Activated CD4-positive, alpha-beta T cell treated with anti-CD3 and anti-CD28 coated beads for 36 hours (primary cell): Measurements from ENCODE around the gene ZNF778. TPM values are rescaled to one million over a fixed set of nuclear protein-coding genes. Genes with fewer than 3 reads are reported as not detected.
A peak's percentile ranks its signal among the peaks of the same experiment; 100 is the strongest.

Source experiments
- ATAC-seq: fragments of 200-7000 bp; cut with Tn5 transposase; one replicate; pipeline ENCODE4 v1.10.0; 2021; ENCODE audit warnings: mild to moderate bottlenecking, moderate library complexity
- CTCF ChIA-PET: fragments of 350-600 bp; sonication (Branson Sonifier 250); formaldehyde crosslinking; loops from one replicate; lab custom pipeline; 2021; ENCODE audit warnings: antibody characterized with exemption; lab: Charles Lee
- POLR2A ChIA-PET: fragments of 350-600 bp; sonication (Branson Sonifier 250); formaldehyde crosslinking; loops from one replicate; lab custom pipeline; 2021; ENCODE audit warnings: antibody characterized with exemption, inconsistent platforms; lab: Charles Lee
- DNase-seq: peaks from one replicate; pipeline ENCODE4 v3.0.0-alpha.2; 2020
- H3K27ac Mint-ChIP-seq: one replicate; pipeline ENCODE4 v1.8.0; 2021; ENCODE audit warnings: mixed read lengths
- H3K27me3 Mint-ChIP-seq: one replicate; pipeline ENCODE4 v1.8.0; 2021; ENCODE audit warnings: mixed read lengths
- H3K36me3 Mint-ChIP-seq: one replicate; pipeline ENCODE4 v1.8.0; 2021; ENCODE audit warnings: low read depth, mixed read lengths
- H3K4me1 Mint-ChIP-seq: one replicate; pipeline ENCODE4 v1.8.0; 2021; ENCODE audit warnings: mixed read lengths
- H3K4me3 Mint-ChIP-seq: one replicate; pipeline ENCODE4 v1.8.0; 2021; ENCODE audit warnings: mild to moderate bottlenecking, moderate library complexity, mixed read lengths
- H3K9me3 Mint-ChIP-seq: one replicate; pipeline ENCODE4 v1.8.0; 2021; ENCODE audit warnings: low read depth, mixed read lengths
- intact Hi-C, 2 experiments: fragments of 100-400 bp; cut with DNase I in 1 of 2; cut with micrococcal nuclease in 1 of 2; formaldehyde crosslinking; loops; one replicate each; pipeline versions ENCODE4 v1.14.2 to v1.15.1; 2022 to 2024; cut with DNase I, micrococcal nuclease
- total RNA-seq, 2 experiments: library from RNA; stranded (reverse); gene quantifications; one replicate each; pipeline ENCODE4 v1.2.3, GENCODE V29; 2021

Gene ZNF778
- total RNA-seq = 1 to 10 TPM; 4.7 to 5.0 TPM

DNA sequence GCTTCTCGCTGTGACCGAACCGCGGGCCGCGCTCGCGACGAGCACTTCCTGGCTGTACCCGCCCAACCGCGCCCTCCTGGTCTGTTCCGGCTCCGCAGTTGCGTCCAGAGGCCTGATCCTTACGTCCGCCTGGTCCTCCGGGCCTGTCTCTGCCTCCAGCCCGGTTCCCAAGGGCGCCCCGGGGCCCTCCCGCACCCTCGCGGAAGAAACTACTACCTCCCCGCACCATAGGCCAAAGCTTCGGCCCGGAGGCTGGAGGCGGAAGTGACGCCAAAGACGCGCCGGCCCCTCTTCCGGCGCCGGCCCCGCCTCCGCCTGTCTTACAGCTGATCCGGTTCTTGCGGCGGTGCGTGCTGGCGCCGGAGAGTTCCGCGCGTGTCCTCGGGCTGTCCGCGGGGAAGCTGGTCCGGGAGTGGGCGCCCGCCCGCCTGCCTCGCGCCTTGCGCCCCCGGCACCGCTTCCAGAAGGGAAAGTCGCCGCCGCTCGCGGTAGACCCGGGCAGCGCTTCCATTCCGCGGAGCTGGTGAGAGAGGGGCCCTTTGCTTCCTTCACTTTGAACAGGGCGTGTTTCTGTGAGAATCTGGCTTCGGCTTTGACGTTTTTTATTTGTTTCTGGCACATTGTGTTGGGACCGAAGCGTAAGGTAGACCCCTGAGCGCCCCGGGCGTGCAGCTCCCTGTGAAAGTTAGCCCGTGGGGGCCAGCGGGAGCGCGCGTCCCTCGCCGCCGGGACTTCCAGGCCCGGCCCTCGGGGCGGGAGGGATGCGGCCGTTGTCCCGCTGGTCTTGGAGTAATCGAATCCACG is at the start of gene ZNF778:
TSS of gene ZNF778 (plus strand) at position 316 of the 804 bp plus-strand sequence. CDS start 3,425 bp downstream, outside the sequence.
- intact Hi-C loops = loop anchor here (1.0 to 10.0 kb wide), 14 partner anchors 23 to 643 kb away; partner anchors contain the start of genes CDH15 (in 2 of the 2), CTU2 (in 1 of the 2), RNF166 (in 1 of the 2) and RPL13 (in 1 of the 2)
- Mint-ChIP-seq H3K4me3 (peak within 1 kb of the TSS; percentile 83), H3K27ac (peak within 1 kb of the TSS; percentile 93), H3K4me1 (peaks cover 19% of the 10 kb centered on the region), H3K36me3 (peaks cover 7% of the 10 kb centered on the region), H3K27me3 (no peaks in the 10 kb centered on the region), H3K9me3 (no peaks in the 10 kb centered on the region)
- ATAC-seq (peak; percentile 81), DNase-seq (peak; percentile 89)
- POLR2A ChIA-PET = interaction anchor here (0.5 to 1.6 kb wide), 3 partner anchors 30 to 497 kb away, joined by 3 to 6 read pairs (median 5); no protein-coding TSS in a partner anchor
- CTCF ChIA-PET = interaction anchor here (0.6 to 1.9 kb wide), 7 partner anchors 10 to 470 kb away, joined by 3 to 9 read pairs (median 3); no protein-coding TSS in a partner anchor

- Mint-ChIP-seq H3K27me3 (peaks cover 3% of the 10 kb centered on the region), H3K9me3 (no peaks in the 10 kb centered on the region), H3K36me3 (no peaks in the 10 kb centered on the region), H3K4me3 (no peak overlapping the region), H3K4me1 (peaks cover 7% of the 10 kb centered on the region), H3K27ac (no peak overlapping the region)
- CTCF ChIA-PET = no interaction called here
- DNase-seq (no peak), ATAC-seq (no peak)
- intact Hi-C loops = loop anchor here in 1 of 2 experiments (5.0 to 10.0 kb wide), 2 partner anchors 314 to 431 kb away; partner anchors contain the start of genes GALNS and TRAPPC2L
- POLR2A ChIA-PET = no interaction called here
These were observed 48.9 kb upstream of the ZNF778 start for GRCh38 chr16:89168381-89169189.

- ChIA-PET CTCF (interaction anchor here (1.6 kb wide), 1 partner anchor 23 kb away, joined by 5 read pairs; no protein-coding TSS in a partner anchor), POLR2A (no interaction called here)
- no peaks in the 10 kb centered on the region for H3K9me3 Mint-ChIP-seq
- no peak overlapping the region for H3K4me3 Mint-ChIP-seq
- intact Hi-C loops = loop anchor here in 1 of 2 experiments (2.0 to 10.0 kb wide), 3 partner anchors 47 to 432 kb away; partner anchors contain the start of genes GALNS, TRAPPC2L and ZNF778
- peaks cover 3% of the 10 kb centered on the region for H3K27me3 Mint-ChIP-seq
- ATAC-seq (no peak), DNase-seq (no peak)
- peaks cover 7% of the 10 kb centered on the region for H3K4me1 Mint-ChIP-seq
- H3K27ac Mint-ChIP-seq = no peak overlapping the region
- H3K36me3 Mint-ChIP-seq = no peaks in the 10 kb centered on the region
These were observed 47.7 kb upstream of the ZNF778 start for GRCh38 chr16:89169778-89170177.

DNA sequence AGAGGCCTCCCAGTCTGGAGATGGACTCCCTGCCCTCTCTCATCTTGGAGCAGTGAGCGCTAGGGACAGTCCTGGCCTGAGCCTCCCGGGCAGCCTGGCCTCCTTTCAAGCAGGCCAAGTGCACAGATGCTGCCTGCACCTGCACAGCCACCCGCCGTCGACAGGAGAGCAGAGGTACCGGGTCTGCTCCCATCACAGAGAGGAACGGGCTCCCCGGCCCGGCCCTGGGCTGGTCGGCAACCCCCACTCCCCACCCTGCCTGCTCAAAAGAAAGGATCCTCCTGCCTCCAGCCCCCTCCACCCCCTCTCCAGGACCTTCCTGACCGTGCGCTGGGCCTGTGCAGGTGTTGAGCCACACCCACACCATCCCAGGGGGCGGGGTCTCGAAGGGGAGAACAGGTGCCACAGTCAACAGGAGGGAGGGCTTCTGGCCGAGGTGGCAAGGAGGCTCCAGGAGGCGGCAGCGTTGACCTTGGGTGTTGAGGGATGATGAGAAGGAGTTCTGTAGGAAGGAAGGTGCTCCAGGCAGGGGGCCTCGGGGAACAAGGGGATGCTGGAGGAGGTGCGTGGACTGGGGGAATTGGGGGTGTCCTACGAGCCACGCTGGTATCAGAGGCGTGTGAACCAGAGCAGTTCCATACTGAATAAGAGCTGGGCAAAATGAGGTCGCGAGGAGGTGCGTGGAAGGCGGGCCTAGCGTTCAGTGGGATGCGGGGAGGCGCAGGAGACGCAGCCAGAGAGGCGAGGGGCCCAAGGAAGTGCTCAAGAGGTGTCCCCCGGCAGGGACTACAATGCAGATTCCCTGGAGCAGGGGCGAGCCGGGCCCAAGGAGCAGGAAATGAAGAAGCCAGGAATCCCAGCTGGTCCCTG is 46.9 kb upstream of the ZNF778 start:
- intact Hi-C loops = loop anchor here (1.0 to 2.0 kb wide), 12 partner anchors 22 to 717 kb away; partner anchors contain the start of genes ZNF778 (in 2 of the 2), APRT (in 1 of the 2), MVD (in 1 of the 2) and SNAI3 (in 1 of the 2)
- ATAC-seq (peak; percentile 3), DNase-seq (peak; percentile 60)
- Mint-ChIP-seq H3K4me3 (peak overlapping the region; percentile 43), H3K4me1 (peaks cover 7% of the 10 kb centered on the region), H3K27me3 (peaks cover 3% of the 10 kb centered on the region), H3K27ac (peak overlapping the region; percentile 38), H3K9me3 (no peaks in the 10 kb centered on the region), H3K36me3 (no peaks in the 10 kb centered on the region)
- POLR2A ChIA-PET = interaction anchor here (0.6 to 1.0 kb wide), 2 partner anchors 22 to 145 kb away, joined by 3 to 5 read pairs; no protein-coding TSS in a partner anchor
- CTCF ChIA-PET = interaction anchor here (0.8 to 1.6 kb wide), 6 partner anchors 11 to 433 kb away, joined by 3 to 5 read pairs (median 3); partner anchors contain the start of gene ZNF778

DNA sequence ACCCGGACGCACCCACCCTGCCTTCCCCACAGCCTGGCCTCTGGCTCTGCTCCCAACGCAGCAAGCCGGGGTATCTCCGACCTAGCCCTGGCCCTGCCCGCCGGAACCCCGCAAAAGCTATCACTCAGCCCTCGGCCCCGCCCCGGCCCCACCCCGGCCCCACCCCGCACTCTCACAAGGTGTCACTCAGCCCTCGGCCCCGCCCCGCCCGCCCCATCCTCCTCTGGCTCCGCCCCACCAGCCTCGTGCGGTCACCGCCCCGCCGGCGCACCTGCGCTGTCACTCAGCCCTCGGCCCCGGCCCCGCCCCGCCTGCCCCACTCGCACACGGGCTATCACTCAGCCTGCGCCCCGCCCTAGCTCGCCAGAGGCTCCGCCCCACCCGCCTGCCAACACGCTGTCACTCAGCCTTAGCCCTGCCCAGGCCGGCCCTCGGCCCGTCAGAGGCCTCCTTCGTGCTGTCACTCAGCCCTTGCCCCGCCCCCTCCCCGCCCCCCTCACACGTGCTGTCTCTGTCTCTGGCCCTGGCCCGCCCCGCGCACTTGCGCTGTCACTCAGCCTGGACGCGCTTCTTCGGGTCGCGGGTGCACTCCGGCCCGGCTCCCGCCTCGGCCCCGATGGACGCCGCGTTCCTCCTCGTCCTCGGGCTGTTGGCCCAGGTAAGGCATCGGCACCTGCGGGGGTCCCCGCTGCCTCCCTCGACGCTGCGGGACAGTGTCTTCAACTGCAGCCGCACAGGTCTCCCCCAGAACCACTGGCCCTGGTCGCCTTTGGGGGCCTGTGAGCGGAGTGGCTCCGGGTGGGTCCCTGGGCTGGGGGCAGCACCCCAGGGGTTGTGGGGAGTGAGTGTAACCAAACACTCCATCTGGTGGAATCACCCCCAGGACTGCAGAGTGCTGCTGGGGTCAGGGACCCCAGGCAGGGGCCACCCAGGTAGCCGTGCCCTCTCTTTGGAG is 46.0 kb upstream of the ZNF778 start, which contains the start of gene CDH15:
TSS of gene CDH15 (plus strand) at position 533 of the 955 bp plus-strand sequence. CDS start at position 617, 84 bp downstream.
- intact Hi-C loops = loop anchor here (1.0 to 2.0 kb wide), 12 partner anchors 21 to 718 kb away; partner anchors contain the start of genes ZNF778 (in 2 of the 2), APRT (in 1 of the 2), MVD (in 1 of the 2) and SNAI3 (in 1 of the 2)
- Mint-ChIP-seq H3K27me3 (peaks cover 3% of the 10 kb centered on the region), H3K4me1 (peaks cover 7% of the 10 kb centered on the region), H3K36me3 (no peaks in the 10 kb centered on the region), H3K4me3 (peak within 1 kb of the TSS; percentile 43), H3K27ac (peak within 1 kb of the TSS; percentile 38), H3K9me3 (no peaks in the 10 kb centered on the region)
- CTCF ChIA-PET = interaction anchor here (0.6 to 1.6 kb wide), 7 partner anchors 12 to 434 kb away, joined by 3 to 5 read pairs (median 3); partner anchors contain the start of gene ZNF778
- DNase-seq (peak; percentile 99), ATAC-seq (peak; percentile 97)
- POLR2A ChIA-PET = interaction anchor here (0.6 to 1.0 kb wide), 2 partner anchors 21 to 145 kb away, joined by 3 to 5 read pairs; no protein-coding TSS in a partner anchor

- CTCF ChIA-PET = interaction anchor here (0.7 kb wide), 1 partner anchor 28 kb away, joined by 3 read pairs; no protein-coding TSS in a partner anchor
- ATAC-seq (no peak), DNase-seq (no peak)
- Mint-ChIP-seq H3K36me3 (no peaks in the 10 kb centered on the region), H3K9me3 (no peaks in the 10 kb centered on the region), H3K4me3 (no peak overlapping the region), H3K27ac (no peak overlapping the region), H3K27me3 (peaks cover 3% of the 10 kb centered on the region), H3K4me1 (peaks cover 7% of the 10 kb centered on the region)
- intact Hi-C loops = no loop called here
- POLR2A ChIA-PET = no interaction called here
These were observed 45.4 kb upstream of the ZNF778 start for GRCh38 chr16:89172171-89172527.

DNA sequence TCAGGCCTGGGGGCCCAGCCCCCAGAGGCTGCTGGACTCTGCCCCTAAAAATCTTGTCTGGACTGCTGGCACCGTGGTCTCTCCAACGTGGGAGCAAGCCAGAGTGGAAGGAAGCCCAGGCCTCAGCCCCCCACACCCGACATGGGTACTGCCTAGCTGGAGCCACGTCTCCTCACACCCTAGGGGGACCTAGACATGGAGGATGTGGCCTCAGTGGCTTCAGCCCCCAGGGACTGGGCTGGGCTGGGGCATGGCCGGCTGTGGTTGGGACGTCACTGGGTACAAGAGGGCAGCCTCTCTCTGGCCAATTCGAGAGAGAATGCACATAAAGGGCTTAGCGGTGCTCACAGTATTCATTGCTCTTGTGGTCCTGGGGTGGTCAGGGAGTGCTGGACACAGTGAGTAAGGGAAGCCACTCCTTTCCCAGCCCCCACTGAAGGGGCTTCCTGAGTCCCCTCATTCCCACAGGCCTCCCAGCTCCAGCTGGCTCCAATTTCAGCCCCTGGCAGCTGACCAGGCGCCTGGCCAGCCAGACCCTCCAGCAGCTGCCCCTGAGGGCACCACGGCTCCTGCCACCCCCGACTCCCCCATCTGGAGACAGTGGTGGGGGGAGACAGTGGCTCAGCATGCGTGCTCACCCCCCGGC is 44.9 kb upstream of the ZNF778 start:
- ATAC-seq (no peak), DNase-seq (no peak)
- no peak overlapping the region for H3K4me3 Mint-ChIP-seq
- intact Hi-C loops = no loop called here
- H3K27ac Mint-ChIP-seq = no peak overlapping the region
- ChIA-PET CTCF (interaction anchor here (0.7 kb wide), 1 partner anchor 29 kb away, joined by 3 read pairs; no protein-coding TSS in a partner anchor), POLR2A (no interaction called here)
- H3K27me3 Mint-ChIP-seq = peaks cover 3% of the 10 kb centered on the region
- no peaks in the 10 kb centered on the region for H3K36me3 Mint-ChIP-seq
- no peaks in the 10 kb centered on the region for H3K9me3 Mint-ChIP-seq
- H3K4me1 Mint-ChIP-seq = peaks cover 7% of the 10 kb centered on the region

DNA sequence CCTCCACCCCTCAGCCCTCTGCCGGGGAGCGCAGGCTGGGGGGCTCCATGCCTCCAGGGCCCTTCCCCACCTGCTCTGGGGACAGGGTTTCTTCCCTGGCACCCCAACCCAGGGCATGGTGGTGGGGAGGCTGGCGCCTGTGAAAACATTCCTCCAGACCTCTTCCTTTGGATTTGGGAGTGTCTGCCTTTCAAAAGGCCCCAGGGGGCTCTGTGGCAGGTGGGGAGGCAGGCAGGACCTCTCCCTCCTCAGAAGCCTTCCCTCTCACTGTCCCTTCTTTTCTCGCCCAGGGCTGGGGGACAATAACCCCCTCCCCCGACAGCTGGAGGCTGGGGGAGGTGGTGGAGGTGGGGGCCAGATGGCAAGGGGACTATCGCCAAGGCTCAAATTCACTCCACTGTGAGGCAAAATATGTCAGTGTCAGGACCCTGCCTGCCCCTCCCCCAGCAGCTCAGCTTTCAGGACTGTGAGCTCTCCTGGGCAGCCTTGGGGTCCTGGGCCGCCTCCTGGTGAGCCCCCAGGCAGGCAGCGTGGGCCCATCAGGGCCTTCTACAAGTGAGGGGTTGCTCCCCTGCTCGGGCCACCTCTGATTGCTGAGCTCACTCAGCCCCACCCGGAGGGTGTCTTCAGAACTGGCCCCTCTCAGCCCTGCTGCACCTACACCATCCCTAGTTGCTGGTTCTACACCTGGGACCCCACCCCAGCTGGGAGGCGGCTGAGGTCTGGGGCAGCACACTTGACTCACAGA is 44.2 kb upstream of the ZNF778 start:
- Mint-ChIP-seq H3K4me1 (peaks cover 7% of the 10 kb centered on the region), H3K9me3 (no peaks in the 10 kb centered on the region)

More for the DNA sequence above, 44.2 kb upstream of the ZNF778 start:
- POLR2A ChIA-PET = interaction anchor here (0.7 kb wide), 1 partner anchor 75 kb away, joined by 3 read pairs; no protein-coding TSS in a partner anchor
- ATAC-seq (no peak), DNase-seq (no peak)
- H3K27ac Mint-ChIP-seq = no peak overlapping the region
- no peak overlapping the region for H3K4me3 Mint-ChIP-seq
- H3K27me3 Mint-ChIP-seq = peaks cover 3% of the 10 kb centered on the region
- intact Hi-C loops = no loop called here
- no peaks in the 10 kb centered on the region for H3K36me3 Mint-ChIP-seq
- CTCF ChIA-PET = no interaction called here
